NCI-H510A treated with DMSO at 0.1 percent for 48 hours (cell line): ENCODE data around the gene MRM2.
A peak's percentile ranks its signal among the peaks of the same experiment; 100 is the strongest.

Source experiments
- DNase-seq: peaks from one replicate; lab custom pipeline; 2025; lab: John Stamatoyannopoulos, UW

MRM2 gene

GRCh38 chr7:2266911-2267310 is 24.9 kb upstream of the MRM2 start:
- no peak for DNase-seq

- no peak for DNase-seq
These were observed 22.2 kb upstream of the MRM2 start for GRCh38 chr7:2264158-2264557.

- DNase-seq: no peak
These were observed 21.2 kb upstream of the MRM2 start for GRCh38 chr7:2263176-2263575.

DNA sequence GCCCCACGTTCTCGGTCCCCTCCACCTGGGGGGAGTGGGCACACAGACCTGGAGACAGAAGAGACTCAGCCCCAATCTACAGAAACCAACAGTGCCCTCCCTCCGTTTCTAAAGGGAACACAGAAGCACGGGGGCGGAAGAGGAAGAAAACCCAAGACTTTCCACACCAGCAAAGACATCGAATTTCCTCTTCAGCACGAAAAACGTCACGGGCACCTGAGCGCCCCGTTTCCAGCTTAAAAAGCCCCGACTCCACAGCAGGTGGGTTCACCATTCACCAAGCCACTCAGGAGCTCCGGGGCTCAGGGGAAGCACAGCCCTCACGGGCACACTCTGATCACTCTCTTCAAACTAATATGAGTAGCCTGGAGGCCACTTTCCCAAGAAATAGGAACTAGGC is 19.6 kb upstream of the MRM2 start:
- DNase-seq: no peak

- DNase-seq: peak; percentile 31
These were observed 18.8 kb upstream of the MRM2 start for GRCh38 chr7:2260820-2261219.

GRCh38 chr7:2259480-2259879 is 17.5 kb upstream of the MRM2 start:
- no peak for DNase-seq

- DNase-seq: no peak
These were observed 16.8 kb upstream of the MRM2 start for GRCh38 chr7:2258661-2259365.

DNA sequence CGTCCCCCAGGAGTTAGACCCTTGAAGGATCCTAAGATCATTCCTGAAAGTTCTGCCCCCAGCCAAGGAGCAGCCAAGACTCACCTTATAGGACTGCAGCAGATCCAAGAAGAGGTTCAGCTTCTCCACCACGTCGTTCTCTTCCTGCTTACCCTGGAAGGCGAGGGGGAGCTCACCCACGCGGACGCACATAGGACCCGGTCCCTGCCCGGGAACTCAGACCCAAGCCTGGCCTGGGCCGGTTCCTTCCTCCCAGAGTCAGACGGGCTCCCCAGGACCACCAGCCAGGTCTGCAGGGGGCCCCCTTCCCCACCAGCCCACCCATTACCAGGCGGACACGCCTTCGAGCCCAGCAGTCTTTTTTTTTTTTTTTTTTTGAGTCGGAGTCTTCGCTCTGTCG is 15.6 kb upstream of the MRM2 start:
- DNase-seq: no peak

DNA sequence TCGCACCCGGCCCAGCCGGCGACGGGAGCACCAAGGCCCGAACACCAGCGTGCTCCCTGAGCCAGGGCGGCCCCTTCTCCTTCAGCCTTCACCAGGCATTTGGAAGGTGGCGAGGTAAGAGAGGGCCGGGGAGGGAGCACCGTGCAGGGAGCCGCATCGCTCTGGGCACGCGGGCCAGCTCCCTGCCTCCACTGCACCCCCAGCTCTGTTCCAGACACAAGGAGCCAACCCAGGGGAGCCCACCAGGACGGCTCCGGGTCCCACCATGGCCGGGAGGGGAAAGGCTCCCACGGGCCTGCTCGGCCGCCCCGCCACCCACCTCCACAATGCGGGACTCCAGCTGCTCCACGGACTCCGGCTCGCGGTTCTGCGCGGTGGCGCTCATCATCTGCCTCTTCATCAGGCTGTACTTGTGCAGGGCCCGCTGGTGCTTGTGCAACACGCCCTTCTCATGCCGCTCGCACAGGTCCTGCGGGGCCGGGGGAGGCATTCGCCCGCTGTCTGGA is 15.1 kb upstream of the MRM2 start:
- no peak for DNase-seq

GRCh38 chr7:2256306-2257045 is 14.5 kb upstream of the MRM2 start:
- DNase-seq: no peak

GRCh38 chr7:2255145-2256139 is 13.4 kb upstream of the MRM2 start:
- no peak for DNase-seq

GRCh38 chr7:2254429-2255144 is 12.6 kb upstream of the MRM2 start:
- DNase-seq: no peak

GRCh38 chr7:2253525-2254244 is 11.7 kb upstream of the MRM2 start:
- DNase-seq: no peak

DNA sequence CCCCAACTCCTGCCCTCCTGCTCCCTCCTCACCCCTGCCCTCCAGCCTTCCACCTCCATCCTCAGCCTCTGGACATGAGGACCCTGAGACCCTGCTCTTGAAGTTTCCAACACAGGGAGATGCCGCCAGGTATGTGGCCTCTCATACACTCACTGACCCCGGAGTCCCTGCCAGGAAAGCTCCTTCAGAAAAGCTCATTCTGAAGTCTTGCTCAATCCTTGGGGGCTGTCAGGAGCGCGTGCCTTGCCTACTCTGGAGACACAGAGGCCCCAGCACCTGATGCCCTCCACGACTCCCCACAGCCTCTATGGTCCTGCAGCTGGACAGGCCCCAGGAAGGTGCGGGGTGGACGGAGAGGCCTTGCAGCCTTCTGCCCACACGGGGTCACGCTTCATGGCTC is 11.0 kb upstream of the MRM2 start:
- no peak for DNase-seq

- DNase-seq: no peak
These were observed 10.1 kb upstream of the MRM2 start for GRCh38 chr7:2251841-2252771.

DNA sequence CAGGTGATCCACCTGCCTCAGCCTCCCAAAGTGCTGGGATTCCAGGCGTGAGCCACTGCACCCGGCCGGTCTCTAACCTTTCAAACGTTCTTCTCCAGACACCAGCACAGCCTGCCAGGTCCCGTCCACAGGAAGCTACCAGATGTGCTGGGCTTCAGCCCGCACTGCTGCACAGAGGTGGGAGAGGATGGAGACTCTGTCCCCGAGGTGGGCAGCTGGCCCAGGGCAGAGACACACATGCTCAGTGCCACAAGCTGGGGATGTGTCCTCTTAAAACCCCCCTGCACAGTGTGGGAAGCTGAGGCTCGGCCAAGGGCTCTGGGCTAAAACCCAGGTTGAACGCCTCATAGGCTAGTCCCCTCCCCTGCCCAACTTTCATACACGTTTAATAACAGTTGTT is 9.4 kb upstream of the MRM2 start:
- no peak for DNase-seq

DNA sequence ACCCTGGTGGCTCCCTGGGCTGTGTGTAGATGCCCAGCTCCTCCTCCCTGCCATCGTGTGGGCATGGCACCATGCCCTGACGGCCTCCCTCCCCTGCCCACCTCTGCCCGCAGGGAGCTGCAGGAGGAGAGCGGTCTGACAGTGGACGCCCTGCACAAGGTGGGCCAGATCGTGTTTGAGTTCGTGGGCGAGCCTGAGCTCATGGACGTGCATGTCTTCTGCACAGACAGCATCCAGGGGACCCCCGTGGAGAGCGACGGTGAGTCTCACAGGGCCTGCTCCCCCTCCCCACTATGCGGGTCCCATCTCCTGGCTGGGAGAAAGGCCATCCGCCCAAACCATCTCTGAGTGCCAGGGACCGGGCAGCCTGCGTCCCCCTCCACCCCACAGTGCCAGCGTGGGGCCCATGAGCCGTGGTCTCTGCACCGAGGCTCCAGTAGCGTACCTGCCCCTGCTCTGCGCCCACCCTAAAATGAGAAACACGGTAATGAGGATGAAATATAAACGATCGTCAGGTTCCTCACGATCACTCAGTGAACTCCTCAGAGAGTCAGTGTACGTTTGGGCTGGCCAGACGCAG is 7.8 kb upstream of the MRM2 start:
- no peak for DNase-seq

DNA sequence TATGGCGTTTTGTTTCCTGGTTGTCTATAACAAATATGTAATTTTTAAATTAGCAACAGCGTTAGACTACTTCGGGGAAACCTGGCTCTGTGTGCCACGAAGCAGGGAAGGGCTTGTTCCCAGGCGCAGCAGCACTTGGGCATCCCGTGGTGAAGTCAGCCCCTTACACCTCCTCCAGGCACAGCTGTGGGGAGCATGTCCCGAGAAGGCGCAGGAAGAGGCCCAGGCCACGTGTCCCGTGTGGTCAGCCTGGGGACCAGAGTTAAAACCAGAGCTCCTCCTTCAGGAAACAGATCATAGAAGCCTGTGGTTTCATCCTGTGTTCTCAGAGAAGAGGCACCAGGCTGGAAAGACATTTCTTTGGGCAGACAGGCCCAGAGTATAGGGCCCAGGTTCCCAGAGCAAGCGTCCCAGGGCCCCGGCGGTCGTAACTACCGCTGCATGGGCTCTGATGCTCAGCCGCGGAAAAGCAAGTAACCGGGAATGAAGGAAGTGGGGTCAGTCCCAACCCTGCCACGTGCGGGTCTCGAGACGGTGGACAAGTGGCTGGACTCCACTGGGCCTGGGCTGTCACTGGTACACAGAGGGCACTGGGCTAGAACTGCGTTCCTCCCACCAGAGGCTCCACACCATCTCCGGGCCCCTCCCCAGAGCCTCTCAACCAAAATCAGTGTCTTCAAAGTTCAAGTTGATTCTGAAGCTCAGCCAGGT is 7.1 kb upstream of the MRM2 start:
- DNase-seq: no peak
